ENCODE results near the gene MIR17HG.
A peak's percentile ranks its signal among the peaks of the same experiment; 100 is the strongest.
"Not testable (repeated sequence)": the region's sequence is repeated elsewhere in the genome, so short reads cannot be mapped to it uniquely, and the experiment has no call there.

Gene MIR17HG

GRCh38 chr13:91347996-91348905 is 764 bp downstream of the MIR17HG start:
- DNase-seq (ENCODE audit: low read depth), result no peak

- peak; percentile 28 for DNase-seq (ENCODE audit: low read depth)
Observed at GRCh38 chr13:91348906-91349435, 1.5 kb downstream of the MIR17HG start.

- no peak for DNase-seq (ENCODE audit: low read depth)
Observed at GRCh38 chr13:91349992-91350911, 2.8 kb downstream of the MIR17HG start.

GRCh38 chr13:91351123-91351522 is 3.6 kb downstream of the MIR17HG start:
- no peak for DNase-seq (ENCODE audit: low read depth)

GRCh38 chr13:91351980-91352379 is 4.5 kb downstream of the MIR17HG start:
- DNase-seq (ENCODE audit: low read depth), result no peak

DNA sequence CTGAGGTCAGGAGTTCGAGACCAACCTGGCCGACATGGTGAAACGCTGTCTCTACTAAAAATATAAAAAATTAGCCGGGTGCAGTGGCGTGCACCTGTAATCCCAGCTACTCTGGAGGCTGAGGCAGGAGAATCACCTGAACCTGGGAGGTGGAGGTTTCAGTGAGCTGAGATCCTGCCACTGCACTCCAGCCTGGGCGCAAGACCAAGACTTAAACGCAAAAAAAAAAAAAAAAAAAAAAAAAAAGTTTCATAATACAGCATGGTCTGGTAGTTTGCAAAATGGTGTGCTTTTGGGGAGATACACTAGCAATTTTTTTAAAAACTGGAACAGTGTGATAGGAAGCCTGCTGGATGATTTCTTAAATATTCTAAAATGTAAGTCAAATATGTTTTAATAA is 5.4 kb downstream of the MIR17HG start:
- not testable (repeated sequence) for DNase-seq (ENCODE audit: low read depth)

DNA sequence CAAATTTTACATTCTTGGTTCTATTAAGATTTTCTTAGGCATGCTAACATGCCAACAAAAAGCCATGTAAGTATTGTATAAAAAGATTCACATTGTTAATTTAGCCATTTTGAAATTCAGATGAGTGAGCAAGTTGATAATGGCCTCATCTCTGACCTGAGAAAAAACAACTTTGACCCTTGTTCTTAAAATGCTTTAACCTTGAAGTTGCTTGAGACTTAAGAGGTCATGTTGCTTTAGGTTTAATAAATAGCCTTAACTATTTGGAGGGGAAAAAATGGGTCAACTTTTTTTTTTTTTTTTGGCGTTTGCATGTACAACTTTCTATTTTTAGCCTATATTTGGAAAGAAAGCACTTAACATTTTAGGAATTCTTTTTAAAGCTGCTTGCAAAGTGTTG is 6.0 kb downstream of the MIR17HG start:
- no peak for DNase-seq (ENCODE audit: low read depth)

DNA sequence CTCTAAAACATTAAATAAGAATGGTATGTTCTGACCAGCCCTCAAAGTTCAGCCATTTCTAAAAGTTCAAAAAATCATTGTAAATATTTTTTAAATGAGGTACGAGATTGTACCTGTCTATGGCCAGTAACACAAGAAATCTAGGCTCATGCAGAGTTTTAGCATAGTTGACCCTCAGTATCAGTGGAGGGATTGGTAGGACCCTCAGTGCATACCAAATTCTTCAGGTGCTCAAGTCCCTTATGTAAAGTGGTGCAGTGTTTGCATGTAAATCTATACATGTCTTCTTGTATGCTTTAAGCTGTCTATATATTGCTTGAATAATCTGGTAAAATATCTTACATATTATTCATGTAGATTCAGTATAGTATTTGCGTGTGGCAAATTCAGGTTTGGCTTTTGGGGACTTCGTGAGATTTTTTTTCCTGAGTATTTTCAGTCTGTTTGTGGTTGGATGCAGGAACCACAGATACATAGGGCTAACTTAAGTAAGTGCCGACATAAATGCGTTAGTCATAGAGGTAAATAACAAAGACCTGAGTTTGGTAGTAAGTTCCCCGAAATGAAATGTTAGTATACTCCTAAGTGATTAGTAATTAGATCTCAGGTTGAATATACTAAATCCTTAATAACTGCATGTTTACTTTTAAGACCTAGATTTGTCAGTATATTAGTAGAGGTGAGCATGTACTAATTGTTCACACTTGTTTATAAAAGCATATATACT is 7.8 kb downstream of the MIR17HG start:
- no peak for DNase-seq (ENCODE audit: low read depth)

- no peak for DNase-seq (ENCODE audit: low read depth)
Observed at GRCh38 chr13:91355826-91356710, 8.6 kb downstream of the MIR17HG start.

DNA sequence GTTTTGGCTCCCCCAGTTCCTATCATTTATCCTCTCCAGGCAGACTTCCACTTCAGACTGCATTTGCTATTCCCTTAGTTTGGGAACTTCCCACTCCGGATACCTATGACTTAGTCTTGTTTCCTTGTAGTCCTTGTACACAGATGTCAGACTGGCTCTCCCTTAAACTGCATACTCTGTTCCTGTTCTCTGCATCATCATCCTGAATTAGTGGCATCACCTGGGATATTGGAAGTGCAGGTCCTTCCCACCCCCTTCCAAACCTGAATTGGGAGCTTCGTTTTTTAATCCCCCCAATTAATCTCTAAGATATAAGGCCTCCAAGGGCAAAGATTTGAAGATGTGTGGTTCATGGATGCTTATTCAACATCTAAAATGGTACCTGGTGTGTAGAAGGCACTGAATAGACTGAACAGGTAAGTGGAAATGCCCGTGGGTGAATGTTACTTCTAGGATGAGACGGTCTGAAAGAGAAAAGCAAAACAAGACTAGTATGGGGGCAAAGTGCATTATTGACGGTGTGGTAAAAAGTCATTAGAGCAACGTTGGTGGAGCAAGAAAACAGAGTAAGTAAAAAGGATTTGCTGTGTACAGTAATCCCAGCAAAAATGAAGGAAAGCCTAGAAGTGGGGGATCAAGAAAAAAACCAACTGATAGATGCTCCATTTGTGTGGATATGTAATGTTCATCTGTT is 9.6 kb downstream of the MIR17HG start:
- no peak for DNase-seq (ENCODE audit: low read depth)

GRCh38 chr13:91357613-91358386 is 10.3 kb downstream of the MIR17HG start:
- DNase-seq (ENCODE audit: low read depth), result no peak

DNA sequence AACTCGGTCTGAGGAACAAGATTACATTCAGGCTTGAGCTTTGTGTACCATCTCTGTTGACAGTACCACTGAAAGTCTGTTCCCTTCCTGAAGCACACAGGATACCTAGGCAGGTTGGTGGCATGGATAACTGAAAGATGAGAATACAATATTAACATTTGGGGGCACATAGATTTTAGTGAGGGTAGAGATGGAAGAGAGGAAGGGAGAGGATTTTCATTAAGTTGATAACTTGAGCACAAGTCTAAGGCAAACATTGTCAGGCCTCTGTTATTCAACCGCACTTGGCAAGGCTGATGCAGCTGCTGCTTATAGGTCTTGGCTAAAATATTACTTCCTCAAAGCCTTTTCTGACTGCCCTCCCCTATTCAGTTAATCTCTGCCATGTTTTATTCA is 10.9 kb downstream of the MIR17HG start:
- DNase-seq (ENCODE audit: low read depth), result no peak

- DNase-seq (ENCODE audit: low read depth), result no peak
Observed at GRCh38 chr13:91359111-91359510, 11.6 kb downstream of the MIR17HG start.

GRCh38 chr13:91359631-91360030 is 12.1 kb downstream of the MIR17HG start:
- no peak for DNase-seq (ENCODE audit: low read depth)

DNA sequence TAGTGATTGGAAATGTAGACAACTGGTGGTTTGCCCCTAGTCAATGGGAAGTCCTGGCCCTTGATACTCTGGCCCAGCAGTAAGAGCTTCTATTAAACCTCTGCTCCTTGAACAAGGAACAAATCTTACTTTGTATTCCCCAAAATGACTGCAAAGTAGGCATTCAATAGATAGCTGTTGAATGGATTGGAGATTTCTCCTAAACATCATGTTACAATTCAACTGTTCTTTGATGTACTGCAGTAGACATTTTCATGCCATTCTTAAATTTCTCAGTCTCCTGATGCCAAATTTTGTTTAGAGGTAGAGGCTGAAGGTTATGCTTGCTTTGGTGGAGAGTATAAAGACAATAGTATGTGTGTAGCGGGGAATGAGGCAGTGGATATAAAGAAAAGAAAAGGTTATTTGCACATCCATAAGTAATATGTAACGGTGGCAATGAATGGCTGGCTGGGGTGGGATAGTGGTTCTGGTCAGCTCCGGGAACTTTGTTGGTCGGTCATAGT is 12.8 kb downstream of the MIR17HG start:
- DNase-seq (ENCODE audit: low read depth), result no peak

DNA sequence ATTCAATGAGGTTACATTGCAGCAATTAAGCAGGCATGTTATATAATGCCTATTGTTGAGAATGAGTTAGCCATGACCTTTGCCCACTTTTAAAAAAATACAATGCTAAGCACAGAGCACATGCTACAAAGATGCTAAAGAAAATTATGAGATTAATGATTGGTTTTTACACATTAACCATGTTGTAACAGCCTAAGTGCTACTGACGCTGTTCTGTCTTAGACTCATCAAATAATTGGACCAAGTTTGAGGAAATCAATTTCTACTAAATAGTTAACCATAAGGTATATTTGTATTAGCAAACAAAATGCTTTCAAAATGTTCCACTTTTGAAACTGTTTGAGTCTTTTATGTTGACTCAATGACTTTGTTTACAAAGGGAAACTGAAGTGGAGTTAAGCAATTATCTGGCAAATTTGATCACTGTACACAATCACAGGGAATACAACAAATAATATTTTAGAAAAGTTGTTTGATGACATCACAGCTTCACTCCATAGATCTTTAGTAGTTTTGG is 14.3 kb downstream of the MIR17HG start:
- DNase-seq (ENCODE audit: low read depth), result no peak

DNA sequence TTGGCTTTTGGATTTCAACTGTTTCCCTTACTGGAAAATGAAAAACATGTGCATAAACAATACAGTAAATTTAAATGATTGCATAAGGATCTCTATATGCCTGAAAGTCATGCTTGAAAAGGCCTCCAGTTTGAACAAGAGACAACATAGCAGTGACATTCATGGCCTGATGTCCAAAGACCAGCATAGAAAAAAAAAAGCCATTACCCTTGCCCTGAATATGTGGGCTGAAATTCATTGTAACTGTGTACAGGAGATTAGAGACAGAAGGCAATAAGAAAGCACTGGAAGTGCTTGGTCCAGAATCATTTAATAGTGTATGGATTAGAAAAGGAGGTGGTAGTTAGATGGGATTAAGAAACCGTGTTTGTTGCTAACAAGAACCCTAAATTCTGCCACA is 15.4 kb downstream of the MIR17HG start:
- DNase-seq (ENCODE audit: low read depth), result no peak

- no peak for DNase-seq (ENCODE audit: low read depth)
Observed at GRCh38 chr13:91368101-91368500, 20.6 kb downstream of the MIR17HG start.

All from non-pigmented ciliary epithelial cell (primary cell).